ENCODE measurements around the gene POLRMT.

Gene POLRMT

DNA sequence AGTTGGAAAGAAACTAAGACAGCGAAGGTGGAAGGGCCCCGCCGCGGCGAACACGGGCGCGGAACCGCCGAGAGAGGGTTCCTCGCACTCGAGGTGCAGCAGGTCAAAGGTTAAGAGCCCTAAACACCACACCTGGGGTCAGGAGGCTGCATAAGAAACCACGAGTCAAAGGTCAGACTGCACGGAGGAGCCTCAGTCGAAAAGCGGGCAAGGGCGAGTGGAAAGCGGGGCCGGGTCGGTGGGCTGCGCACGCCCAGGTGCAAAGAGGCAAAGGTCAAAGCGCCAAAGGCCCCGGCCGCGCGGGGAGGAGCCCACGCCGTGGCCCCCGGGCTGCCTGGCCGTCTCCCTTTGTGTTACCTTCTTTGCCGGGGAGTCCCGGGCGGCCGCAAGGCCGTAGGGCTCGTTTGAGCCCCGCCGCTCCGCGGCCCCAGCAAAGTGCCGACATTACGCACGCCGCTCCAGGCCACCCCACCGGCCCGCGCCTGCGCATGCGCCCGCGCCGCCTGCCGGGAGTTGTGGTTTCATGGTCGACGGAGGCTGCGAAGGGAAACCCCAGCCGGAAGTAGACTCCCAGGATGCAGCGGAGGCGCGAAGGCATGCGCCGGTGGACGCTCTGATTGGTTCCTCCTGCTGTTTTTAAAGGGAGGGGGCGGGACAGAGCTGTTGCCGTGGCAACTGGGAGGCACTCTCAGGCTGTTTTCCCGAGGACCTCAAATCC is at the start of gene POLRMT:
Gene POLRMT, minus strand, starts transcription at position 470 of the 718 bp plus-strand sequence. Its CDS starts 25 bp downstream, at position 445.
- TF ChIP-seq CTCF (IDR thresholded peaks at IDR 0.05; ENCODE audit: low read depth, low read length): no peak
- peak; percentile 95 for DNase-seq (ENCODE audit: extremely low read depth, low read depth)

DNA sequence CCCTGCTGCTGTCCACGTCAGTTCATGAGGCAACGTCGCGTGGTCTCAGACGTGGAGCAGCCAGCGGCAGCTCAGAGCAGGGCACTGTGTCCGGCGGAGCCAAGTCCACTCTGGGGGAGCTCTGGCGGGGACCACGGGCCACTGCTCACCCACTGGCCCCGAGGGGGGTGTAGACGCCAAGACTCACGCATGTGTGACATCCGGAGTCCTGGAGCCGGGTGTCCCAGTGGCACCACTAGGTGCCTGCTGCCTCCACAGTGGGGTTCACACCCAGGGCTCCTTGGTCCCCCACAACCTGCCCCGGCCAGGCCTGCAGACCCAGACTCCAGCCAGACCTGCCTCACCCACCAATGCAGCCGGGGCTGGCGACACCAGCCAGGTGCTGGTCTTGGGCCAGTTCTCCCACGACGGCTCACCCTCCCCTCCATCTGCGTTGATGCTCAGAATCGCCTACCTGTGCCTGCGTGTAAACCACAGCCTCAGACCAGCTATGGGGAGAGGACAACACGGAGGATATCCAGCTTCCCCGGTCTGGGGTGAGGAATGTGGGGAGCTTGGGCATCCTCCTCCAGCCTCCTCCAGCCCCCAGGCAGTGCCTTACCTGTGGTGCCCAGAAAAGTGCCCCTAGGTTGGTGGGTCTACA is 49.5 kb upstream of the POLRMT start:
- TF ChIP-seq CTCF (IDR thresholded peaks at IDR 0.05; ENCODE audit: low read depth, low read length): no peak
- DNase-seq (ENCODE audit: extremely low read depth, low read depth): no peak

DNA sequence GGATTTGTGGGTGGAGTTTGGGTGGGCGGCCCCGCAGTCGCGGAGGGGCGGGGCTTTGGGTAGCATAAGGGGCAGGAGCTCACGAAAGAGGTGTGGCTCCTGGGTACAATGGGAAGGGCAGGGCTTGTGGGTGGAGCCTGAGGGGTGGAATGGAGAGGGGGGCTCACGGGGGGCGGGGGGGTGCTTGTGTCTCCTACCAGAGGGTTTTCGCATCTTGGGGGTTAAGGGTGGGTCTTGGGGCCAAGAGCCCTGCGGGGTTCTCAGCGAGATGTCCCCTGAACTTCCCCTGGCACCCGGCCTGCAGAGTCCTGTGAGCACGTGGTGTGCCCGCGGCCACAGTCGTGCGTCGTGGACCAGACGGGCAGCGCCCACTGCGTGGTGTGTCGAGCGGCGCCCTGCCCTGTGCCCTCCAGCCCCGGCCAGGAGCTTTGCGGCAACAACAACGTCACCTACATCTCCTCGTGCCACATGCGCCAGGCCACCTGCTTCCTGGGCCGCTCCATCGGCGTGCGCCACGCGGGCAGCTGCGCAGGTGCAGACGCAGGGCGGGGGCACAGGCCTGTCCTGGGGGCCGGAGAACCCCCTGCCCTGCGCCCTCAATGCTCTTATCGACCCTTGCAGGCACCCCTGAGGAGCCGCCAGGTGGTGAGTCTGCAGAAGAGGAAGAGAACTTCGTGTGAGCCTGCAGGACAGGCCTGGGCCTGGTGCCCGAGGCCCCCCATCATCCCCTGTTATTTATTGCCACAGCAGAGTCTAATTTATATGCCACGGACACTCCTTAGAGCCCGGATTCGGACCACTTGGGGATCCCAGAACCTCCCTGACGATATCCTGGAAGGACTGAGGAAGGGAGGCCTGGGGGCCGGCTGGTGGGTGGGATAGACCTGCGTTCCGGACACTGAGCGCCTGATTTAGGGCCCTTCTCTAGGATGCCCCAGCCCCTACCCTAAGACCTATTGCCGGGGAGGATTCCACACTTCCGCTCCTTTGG is 48.0 kb upstream of the POLRMT start:
- no peak for TF ChIP-seq CTCF (IDR thresholded peaks at IDR 0.05; ENCODE audit: low read depth, low read length)
- DNase-seq (ENCODE audit: extremely low read depth, low read depth): peak; percentile 84

DNA sequence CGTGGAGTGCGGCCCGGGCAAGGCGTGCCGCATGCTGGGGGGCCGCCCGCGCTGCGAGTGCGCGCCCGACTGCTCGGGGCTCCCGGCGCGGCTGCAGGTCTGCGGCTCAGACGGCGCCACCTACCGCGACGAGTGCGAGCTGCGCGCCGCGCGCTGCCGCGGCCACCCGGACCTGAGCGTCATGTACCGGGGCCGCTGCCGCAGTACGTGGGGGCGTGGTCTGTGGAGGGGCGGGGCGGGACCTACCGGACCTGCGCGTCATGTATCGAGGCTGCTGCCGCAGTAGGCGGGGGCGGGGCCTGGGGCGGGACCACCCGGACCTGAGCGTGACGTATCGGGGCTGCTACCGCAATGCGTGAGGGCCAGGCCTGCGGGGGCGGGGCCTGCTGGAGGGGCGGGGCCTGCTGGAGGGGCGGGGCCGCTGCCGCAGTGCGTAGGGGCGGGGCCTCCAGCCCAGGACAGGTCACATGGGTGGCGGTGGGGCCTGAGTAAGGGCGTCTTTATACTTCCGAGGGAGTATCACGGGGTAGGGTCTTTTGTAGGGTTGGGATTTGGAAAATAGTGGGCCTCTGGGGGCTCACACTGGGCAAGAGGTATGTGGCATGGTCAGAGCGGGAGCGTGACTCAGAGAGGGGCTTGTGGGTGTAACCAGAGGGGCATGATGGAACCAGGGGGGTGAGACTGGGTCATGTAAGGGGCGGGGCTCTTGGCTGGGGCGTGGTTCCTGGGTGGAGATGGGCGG is 47.1 kb upstream of the POLRMT start:
- peak; percentile 25 for TF ChIP-seq CTCF (IDR thresholded peaks at IDR 0.05; ENCODE audit: low read depth, low read length)
- DNase-seq (ENCODE audit: extremely low read depth, low read depth): peak; percentile 98

DNA sequence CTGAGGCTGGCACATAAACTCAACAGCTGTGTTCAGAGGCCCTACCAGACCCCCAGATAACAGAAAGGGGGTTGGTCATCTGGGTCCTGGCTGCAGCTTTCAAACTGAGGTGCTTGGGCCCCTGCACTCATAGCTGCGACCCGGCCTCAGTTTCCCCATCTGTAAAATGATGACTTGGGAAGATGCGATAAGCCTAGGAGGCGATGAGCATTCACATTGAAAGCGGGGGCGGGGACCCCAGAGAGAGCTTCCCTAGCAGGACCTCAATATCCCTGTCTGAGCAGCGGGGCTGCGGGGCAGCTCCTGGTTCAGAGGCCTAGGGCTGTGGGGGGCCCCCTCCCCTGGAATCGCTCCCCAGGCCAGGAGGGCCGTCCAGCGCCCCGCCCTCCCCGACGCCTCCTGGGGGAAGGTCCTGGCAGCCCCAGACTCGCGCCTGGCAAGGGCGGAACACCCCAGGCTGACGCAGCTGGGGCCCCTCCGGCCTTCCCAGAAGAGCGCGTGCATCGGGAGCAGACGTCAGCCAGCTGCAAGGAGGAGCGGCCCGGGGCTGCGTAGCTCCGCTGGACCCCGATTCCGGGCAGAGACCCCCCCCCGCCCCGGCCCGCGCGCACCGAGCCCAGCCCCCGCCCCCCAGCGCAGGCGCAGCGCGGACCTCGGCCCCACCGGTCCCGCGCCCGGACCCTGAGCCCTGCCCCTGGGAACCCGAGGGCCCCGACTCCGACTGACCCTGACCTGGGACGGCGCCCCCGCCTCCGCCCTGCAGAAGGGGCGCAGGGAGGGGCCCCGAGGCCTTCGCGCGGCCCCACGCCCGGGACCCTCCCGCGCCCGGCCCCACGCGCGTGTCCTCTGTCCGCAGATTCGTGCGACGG is 46.3 kb upstream of the POLRMT start:
- peak; percentile 35 for DNase-seq (ENCODE audit: extremely low read depth, low read depth)

More for the DNA sequence above, 46.3 kb upstream of the POLRMT start:
- TF ChIP-seq CTCF (IDR thresholded peaks at IDR 0.05; ENCODE audit: low read depth, low read length): no peak

Measured in AG09319 (cell line).